Right kidney (tissue), 1 donor: ENCODE data around the gene EBLN1.
"Not testable (repeated sequence)": the region's sequence is repeated elsewhere in the genome, so short reads cannot be mapped to it uniquely, and the experiment has no call there.

ENCODE experiments used
- DNase-seq: peaks from one replicate; pipeline ENCODE4 v3.0.0-alpha.2; 2016

EBLN1 gene

DNA sequence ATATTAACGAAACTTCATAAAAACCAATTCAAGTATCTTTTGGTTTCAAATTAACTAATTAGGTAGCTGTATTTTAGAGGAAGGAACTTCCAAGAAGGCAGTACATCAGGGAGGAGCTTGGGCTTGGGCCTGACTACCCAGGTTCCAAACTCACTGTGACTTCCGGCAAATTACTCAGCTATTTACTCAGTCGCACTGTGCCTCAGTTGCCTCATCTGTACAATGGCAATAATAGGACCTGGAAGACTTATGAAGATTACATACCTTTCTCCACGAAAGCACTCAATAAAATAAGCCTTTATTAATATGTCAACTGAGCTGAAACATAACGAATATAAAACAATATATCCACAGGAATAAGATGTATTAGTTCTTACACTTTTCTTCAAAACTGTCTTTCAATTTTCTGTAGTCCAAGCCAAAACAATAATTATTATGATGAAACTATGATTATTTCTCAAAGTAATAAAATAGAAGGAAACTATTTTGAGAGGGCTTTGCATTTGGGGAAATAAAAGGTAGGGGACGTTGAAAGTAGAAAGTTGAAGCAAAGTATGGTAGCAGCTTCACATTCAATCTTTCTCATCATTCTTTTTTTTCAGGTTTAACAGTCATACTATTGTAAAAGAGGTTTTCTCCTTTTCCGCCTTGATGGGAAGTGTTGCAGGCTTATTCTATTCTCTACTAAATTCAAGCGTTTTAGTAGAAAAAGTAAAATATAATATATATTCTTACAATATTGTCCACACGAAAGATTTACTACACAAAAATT lies 10.5 kb upstream of the EBLN1 start:
- no peak for DNase-seq

DNA sequence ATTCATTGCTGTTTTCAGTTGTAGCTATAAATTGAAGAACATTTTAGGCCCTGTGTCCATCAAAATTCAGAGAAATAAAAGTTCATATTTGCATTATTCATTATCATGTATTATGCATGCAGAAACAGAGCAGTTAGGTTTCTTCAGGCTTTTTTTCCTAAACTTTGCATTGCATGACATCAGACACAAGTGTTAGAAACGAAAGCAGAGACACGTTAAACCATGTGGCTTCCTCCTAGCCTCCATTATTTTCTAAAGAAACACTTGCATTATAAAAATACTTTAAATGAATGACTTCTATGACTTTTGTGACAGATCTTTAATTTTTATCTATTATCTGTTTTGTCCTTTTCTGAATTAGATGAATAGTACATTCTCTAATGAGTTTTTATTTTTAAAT lies 8.8 kb upstream of the EBLN1 start:
- DNase-seq: no peak

DNA sequence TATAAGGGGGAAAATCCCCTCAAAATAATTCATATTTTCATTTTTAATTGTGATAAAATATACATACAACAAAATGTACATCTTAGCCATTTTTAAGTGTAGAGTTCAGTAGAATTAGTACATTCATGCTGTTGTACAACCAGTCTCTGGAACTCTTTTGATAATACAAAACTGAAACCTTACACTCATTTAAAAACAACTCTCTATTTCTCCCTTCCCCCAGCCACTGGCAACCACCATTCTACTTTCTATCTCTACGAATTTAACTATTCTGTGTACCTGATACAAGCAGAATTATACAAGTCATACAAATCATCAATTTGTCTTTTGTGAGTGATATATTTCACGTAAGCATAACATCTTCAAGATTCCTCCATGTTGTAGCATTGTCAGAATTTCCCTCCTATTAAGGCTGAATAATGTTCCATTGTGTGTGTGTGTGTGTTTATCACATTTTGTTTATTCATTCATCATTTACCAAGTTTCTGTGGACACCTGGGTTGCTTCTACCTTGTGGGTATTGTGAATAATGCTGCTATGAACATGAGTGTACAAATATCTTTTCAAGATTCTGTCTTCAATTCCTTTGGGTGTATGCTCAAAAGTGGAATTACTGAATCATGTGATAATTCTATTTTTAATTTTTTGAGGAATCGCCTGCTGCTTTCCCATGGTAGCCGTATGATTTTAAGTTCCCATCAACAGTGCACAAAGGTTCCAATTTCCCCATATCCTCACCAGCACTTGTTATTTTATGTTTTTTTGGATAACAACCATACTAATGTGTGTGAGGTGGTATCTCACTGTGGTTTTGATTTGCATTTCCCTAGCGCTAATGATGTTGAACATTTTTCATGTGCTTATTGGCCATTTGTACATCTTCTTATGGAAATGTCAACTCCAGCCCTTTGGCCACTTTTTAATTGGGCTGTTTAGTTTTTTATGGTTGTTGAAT lies 4.7 kb upstream of the EBLN1 start:
- no peak for DNase-seq

DNA sequence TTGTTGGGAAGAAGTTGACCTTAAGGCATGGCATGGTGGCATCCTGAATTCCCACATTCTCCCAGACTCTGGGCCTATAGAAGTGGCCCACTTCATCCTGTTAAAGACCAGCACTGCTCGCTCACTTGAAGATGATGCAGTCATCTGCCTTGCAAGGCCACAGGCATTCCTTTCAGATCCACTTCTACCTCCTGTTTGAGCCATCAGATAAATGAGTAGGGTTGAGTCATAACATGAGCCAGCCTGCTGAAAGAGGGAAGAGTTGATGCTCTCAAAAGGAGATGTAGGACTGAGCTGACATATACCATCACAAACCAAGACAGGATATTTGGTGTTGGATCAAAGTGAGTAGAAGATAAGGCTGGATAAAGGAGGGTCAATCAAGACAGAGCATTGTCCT lies 1.5 kb upstream of the EBLN1 start:
- DNase-seq: no peak

DNA sequence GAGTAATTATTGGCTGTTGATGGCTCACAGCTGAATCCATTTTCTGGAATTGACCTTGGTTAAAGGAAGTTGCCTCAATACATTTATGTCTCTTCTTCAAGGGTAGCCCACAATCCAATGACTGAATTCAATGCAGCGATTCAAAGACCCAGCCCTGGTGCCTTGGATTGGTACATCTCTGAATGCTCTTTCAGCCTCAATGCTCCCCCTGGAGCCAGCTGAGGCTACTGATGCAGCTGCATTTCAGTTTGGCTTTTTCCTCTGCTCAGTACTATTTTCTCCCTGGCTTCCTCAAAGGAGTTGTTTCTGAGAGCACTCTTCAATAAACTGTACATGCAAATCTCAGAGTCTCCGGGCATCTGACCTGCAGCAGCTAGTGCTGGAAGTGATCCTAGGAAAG lies 633 bp upstream of the EBLN1 start:
- DNase-seq: no peak

DNA sequence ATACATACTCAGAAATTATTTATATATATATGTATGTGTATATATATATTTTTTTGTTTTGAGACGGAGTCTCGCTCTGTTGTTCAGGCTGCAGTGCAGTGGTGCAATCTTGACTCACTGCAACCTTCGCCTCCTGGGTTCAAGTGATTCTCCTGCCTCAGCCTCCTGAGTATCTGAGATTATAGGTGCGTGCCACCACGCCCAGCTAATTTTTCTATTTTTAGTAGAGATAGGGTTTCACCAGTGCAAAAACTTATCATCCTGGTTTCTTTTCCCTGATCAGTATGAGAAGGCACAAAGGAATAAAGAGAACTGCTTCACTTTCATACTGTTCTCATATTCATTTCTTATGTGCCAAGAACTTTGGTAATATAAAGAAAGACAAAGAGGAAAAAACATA lies 731 bp downstream of the EBLN1 start:
- DNase-seq: not testable (repeated sequence)

DNA sequence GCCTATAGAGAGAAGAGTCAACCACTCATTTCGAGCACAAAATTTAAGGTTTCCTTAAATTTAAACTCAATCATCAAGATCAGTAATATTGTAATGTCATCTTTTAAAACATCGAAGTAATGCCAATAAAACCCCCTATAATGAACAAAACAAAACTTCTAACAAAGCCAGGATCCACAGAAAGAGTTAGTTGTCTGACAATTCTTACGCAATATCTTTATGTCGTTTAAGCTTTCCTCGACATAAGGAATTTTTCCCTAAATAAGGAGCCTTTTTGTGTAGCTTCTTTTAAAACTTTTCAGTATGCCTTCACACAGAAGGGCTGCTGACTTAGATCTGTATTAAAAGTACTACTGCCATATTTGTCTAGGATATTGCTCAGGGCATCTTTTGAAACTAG lies 7.5 kb downstream of the EBLN1 start:
- no peak for DNase-seq

DNA sequence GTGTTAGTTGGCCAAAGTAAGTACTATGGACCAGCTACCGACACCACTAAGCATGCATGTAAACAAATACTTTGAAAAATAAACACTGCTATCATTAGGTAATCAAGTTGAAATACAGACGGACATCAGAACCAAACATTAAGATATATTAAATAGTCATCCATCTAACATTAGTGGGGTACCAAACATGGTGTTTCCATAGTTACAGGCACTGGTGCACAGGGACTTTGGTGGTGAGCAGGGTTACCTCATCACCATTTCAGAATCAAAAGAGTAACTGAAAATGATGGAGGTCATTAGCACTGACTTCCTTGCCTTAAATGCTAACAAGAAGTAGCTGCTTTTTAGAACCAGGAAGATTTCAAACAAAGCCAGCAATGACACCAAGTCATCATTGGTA lies 23.9 kb downstream of the EBLN1 start:
- no peak for DNase-seq

DNA sequence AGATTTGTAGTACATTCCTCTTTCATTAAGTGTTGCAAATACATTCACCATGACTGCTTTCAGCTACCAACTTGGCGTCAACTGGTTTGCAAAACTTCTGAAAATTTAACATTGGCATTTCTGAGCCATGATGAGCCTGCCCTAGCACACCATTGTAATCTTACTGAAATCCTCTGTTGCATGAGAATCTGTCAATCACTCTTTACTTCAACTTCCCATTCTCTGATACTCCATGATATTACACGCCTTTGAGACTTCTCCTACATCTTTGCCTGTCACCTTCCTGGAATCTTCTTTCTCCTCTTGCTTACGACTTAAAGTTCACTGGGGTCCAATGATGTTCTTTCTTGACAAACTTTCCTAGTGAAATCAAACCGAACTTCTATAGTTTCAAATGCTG lies 32.2 kb downstream of the EBLN1 start:
- DNase-seq: no peak

DNA sequence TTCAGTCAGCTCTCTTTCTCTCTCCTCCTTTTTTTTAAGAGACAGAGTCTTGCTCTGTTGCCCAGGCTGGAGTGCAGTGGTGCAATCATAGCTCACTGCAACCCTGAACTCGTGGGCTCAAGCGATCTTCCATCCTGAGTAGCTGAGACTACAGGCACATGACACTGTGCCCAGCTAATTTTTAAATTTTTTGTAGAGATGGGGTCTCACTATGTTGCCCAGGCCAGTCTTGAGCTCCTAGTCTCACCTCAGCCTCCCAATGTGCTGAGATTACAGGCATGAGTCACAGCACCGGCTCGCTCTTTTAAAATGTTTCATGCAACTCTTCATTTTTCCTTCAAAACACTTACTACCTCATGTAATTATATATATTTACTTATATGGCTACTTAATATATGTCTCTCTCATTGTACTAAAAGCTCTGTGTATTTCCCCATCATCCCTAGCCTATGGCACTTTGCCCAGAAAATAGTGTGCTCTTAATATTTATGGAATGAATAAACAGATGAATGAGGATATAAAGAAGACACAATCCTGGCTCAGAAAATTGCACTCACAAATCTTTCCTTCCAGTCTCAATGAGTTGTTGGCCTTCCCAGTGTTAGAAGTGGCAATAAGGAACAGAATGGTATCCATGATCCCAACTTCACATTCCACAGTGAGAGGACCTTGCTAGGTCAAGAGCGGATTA lies 33.9 kb downstream of the EBLN1 start:
- DNase-seq: no peak

DNA sequence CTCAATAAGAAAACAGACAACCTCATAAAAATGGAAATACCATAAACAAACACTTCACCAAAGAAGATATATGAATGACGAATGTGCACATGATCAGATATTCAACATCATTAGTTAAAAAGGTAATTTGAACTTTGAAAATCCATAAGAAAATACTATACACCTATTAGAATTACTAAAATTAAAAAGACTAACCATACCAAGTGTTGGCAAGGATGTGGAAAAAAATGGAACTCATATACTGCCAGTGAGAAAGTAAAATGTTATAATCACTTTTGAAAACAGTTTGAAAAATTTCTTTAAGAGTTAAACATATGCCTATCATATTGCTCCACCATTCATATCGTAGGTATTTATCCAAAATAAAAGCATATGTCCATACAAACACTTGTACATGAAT lies 37.1 kb downstream of the EBLN1 start:
- no peak for DNase-seq

DNA sequence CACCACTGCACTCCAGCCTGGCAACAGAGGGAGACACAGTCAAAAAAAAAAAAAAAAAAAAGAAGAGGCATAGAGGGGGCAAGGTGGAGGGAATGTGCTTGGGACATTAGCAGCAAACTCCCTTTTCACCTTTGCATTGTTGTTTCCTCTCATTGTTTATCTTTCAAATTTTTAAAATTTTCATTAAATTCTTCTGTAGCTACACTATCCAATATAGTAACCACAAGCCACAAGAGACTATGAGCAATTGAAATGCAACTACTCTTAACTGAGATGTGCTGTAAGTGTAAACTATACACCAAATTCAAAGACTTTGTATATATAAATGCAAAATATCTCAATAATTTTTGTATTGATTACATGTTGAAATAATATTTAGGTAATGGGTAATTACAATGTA lies 43.4 kb downstream of the EBLN1 start:
- DNase-seq: no peak

DNA sequence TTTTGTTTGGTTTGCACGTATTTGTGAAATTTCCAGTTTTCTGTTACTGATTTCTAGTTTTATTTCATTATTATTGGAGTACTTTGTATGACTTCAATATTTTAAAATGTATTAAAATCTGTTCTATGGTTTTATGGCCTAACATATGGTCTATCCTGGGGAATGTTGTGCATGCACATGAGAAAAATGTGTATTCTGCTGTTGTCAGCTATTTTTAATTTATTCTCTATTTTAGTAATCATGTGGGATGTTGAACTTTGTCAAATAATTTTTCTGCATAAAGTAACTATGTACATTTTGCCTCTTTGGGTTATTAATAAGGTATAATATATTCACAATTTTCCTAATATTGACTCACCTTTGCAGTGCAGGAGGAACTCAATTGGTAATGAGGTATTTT lies 46.7 kb downstream of the EBLN1 start:
- no peak for DNase-seq

DNA sequence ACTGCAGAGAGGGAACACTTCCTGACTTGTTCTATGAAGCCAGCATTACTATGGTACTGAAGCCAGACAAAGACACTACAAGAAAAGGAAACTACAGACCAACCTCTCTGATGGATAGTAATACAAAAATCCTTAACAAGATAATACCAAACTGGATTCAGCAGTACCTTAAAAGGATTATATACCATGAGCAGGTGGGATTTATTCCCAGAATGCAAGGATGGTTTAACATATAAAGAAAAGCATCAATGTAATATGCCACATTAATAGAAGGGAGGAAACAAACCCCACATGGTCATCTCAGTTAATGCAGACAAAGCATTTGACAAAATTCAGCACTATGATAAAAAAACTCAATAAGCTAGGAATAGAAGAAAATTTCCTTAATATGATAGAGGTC lies 47.2 kb downstream of the EBLN1 start:
- no peak for DNase-seq

DNA sequence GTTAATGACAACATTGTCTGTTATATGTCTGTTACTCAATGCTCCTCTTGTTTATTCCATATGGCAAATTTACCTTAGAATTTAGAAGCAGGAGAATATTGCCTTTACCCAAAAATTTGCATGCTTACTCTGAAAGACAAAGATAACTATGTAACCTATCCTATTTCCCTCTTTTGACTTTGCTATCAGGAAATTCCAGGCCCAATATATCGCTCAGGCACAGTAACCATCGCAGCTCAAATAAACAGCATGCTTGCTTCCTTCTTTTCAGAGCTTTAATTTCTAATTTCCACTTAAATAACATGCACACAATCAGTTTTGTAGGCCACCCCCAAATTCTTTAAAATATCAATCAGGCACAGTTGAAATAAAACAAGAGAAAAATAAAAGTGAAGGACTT lies 57.8 kb downstream of the EBLN1 start:
- DNase-seq: no peak

DNA sequence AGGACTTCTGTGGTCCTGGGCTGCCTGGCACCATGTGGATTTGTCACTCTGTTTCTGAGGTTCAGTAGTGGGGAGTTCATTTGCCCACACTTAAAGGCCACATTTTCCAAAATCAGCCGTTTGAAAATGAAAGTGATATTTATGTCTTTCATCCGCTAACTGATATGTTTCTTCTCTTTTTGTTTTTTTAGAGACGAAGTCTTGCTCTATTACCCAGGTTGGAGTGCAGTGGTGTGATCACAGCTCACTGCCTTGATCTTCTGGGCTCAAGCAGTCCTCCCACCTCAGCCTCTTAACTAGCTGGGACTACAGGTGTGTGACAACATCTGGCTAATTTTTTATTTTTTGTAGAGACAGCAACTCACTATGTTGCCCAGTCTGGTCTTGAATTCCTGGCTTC lies 58.6 kb downstream of the EBLN1 start:
- DNase-seq: no peak
